Iris pigment epithelial cell (primary cell): ENCODE measurements around the gene PHOSPHO1.
"Not testable (repeated sequence)": the region's sequence is repeated elsewhere in the genome, so short reads cannot be mapped to it uniquely, and the experiment has no call there.

Experiments
- DNase-seq: peaks from one replicate; pipeline ENCODE4 v3.0.0-alpha.2; 2011; ENCODE audit warnings: low read depth

PHOSPHO1 gene

GRCh38 chr17:49191917-49192741 is 38.5 kb downstream of the PHOSPHO1 start:
- peak; percentile 88 for DNase-seq

- DNase-seq = peak; percentile 68
Observed at GRCh38 chr17:49191409-49191916, 39.1 kb downstream of the PHOSPHO1 start.

DNA sequence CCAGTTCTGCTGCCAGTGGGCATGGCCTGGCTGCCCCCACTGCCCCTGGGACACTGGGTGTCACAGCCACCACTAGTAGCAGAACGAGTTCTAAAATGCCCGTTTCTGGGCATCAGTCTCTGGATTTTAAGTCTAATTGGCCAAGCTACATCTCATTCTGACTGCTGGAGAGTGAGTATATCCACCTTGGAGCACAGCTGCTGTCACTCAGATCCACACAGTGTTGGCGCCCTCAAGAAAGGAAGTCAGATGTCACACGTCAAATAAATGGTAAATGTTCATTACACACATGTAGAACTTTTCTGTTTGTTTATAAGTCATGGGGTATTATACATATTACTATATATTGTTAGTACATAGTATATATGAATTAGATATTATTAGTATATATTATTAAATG is 39.7 kb downstream of the PHOSPHO1 start:
- no peak for DNase-seq

DNA sequence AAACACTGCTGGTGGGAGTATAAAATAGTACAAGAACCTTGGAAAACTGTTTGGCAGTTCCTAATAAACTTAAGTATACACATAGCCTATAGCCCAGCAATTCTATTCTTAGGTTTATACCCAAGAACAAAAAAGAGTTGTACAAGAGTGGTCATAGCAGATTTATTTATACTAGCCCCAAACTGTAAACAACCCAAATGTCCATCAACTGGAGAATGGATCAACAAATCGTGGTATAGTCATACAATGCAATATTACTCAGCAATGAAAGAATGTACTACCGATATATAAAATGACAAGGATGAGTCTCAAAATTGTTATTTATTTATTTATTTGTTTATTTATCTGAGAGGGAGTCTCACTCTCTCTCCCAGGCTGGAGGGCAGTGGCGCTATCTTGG is 43.3 kb downstream of the PHOSPHO1 start:
- DNase-seq = peak; percentile 25

GRCh38 chr17:49185381-49185780 is 45.2 kb downstream of the PHOSPHO1 start:
- DNase-seq = not testable (repeated sequence)

- DNase-seq = not testable (repeated sequence)
Observed at GRCh38 chr17:49184522-49184921, 46.1 kb downstream of the PHOSPHO1 start.

DNA sequence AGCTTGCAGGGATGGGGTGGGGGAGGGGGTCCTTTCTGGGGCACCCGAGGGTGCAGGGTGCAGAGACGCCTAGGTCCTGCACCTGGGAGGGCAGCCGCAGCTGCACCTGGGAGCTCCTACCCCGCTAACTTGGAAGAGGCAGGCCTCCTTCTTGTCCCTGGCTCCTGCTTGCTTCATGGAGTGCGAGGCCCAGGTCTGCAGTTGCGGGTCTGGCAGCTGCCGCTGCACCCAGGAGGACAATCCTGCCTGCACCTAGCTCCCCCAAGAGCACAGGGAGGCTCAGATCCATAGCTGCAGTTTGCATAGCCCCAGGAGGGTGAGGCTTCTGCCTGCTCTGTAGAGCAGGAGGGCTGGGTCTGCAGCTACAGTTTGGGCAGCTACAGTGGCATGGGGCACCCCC is 46.8 kb downstream of the PHOSPHO1 start:
- DNase-seq = no peak

- no peak for DNase-seq
Observed at GRCh38 chr17:49183341-49183740, 47.2 kb downstream of the PHOSPHO1 start.

DNA sequence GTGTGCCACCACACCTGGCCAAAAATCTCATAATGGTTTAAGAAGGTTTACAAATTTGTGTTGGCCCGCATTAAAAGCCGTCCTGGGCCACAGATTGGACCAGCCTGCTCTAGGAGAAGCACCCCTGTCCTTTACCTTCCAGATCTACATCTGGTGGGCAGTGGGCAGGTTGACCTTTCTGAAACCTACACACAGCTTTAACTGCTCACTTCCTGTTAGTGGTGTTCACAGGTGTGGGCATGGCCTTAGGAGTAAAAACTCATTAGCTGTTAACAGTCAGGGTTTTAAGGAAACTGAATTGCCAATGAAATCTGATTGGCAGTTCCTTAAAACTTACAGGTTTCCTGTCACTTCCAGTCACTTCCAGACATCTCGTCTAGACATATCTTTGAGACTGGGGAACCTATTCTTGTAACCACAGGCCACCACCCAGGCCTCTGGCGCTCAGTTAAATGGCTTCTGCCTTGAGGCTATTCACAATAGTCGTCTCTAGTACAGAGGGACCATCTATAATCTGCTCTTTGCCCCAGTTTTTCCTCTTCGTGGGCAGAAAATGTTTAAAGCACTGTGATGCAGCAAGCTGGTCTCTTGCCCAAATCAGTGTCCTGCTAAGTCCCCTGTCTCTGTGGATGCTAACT is 49.5 kb downstream of the PHOSPHO1 start:
- DNase-seq = no peak

DNA sequence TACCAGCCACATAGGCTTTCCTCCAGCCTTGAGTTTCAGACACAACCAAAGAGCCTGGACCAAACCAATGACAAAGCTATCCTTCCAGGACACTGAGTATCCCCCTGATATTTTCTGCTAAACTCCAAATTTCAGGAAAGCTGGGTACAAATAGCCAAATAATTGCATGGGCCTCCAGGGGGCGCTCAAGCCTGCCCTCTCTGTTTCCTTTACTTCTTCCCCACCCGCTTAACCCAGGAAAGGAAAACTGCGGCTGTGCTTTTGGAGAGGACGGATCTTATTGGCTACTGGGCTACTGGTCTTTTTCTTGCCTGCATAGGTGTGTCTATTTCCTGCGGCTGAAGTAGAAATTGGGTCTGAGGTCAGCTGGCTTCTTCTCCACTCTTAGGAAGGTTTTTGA is 50.3 kb downstream of the PHOSPHO1 start:
- peak; percentile 47 for DNase-seq

GRCh38 chr17:49175978-49176377 is 54.6 kb downstream of the PHOSPHO1 start:
- DNase-seq = not testable (repeated sequence)
